Spinal cord (tissue), 10 donors: ENCODE data around the gene GBE1. TPM values are rescaled to one million over a fixed set of nuclear protein-coding genes. Genes with fewer than 3 reads are reported as not detected.
"Not testable (repeated sequence)": the region's sequence is repeated elsewhere in the genome, so short reads cannot be mapped to it uniquely, and the experiment has no call there.

Source experiments
- DNase-seq, 6 donors: peaks; one replicate each; pipeline versions ENCODE4 v3.0.0 to v3.0.0-alpha.2; 2013 to 2015; ENCODE audit warnings: low spot score in 6 of 6, low read depth in 4 of 6
- H3K27ac ChIP-seq: one replicate; pipeline ENCODE4 v1.5.1; 2013; ENCODE audit warnings: low read depth, low read length, control low read depth
- H3K27me3 ChIP-seq: one replicate; pipeline ENCODE4 v1.6.1; 2013; ENCODE audit warnings: low read length; ENCODE audit not compliant: control insufficient read depth, insufficient read depth
- H3K36me3 ChIP-seq: one replicate; pipeline ENCODE4 v1.6.1; 2013; ENCODE audit warnings: low read length; ENCODE audit not compliant: control insufficient read depth, insufficient read depth
- H3K4me1 ChIP-seq: one replicate; pipeline ENCODE4 v1.6.1; 2013; ENCODE audit warnings: low read length; ENCODE audit not compliant: control insufficient read depth, insufficient read depth
- H3K4me3 ChIP-seq: one replicate; pipeline ENCODE4 v1.5.1; 2013; ENCODE audit warnings: low read depth, low read length, control low read depth
- H3K9me3 ChIP-seq: one replicate; pipeline ENCODE4 v1.6.1; 2013; ENCODE audit warnings: low read length; ENCODE audit not compliant: control insufficient read depth, insufficient read depth
- WGBS: methylation state at CpG from one replicate; pipeline ENCODE4 v1.1.5; 2013; ENCODE audit warnings: missing lambda C conversion rate; ENCODE audit not compliant: insufficient coverage; 5-methylcytosine and 5-hydroxymethylcytosine counted together
- polyA plus RNA-seq, 2 donors: library from polyadenylated mRNA; unstranded; fragments of 120-200 nt; gene quantifications; one replicate each; pipeline ENCODE4 v1.2.1, GENCODE V29; 2013; ENCODE audit not compliant: insufficient read length in 2 of 2
- total RNA-seq, 2 donors: library from RNA; depleted of rRNA in 1 of 2; stranded (reverse); fragments of 120-200 nt in 1 of 2; fragments of >200 nt in 1 of 2; gene quantifications; one replicate each; pipeline versions ENCODE4 v1.2.3 to v1.2.4, GENCODE V29; 2013 to 2014
- donor health status: healthy.

Gene GBE1
- total and polyA plus RNA-seq, 4 donors = 14.0 to 29.7 (median 19.1) TPM

DNA sequence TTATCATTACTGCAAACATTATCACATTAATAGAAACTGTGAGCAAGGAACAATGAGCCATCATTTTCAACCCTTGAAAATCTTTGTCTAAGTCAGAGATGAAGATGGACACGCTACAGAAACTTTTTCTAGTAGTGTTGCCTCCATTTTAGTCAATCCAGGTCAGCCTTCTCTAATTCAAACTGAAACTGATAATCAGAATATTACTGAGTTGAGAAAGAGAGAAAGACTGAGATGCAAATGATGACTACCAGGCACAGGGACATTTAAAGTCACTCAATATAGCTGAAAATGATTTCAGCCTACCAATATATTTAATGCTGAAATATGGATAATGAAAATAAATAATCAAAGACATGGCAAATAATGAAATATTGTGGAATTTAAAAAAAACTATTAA lies 261.4 kb downstream of the GBE1 start:
- no peak for DNase-seq
- Histone ChIP-seq H3K36me3 (no peaks in the 10 kb centered on the region), H3K4me3 (no peak overlapping the region), H3K4me1 (no peaks in the 10 kb centered on the region), H3K9me3 (no peaks in the 10 kb centered on the region), H3K27ac (no peak overlapping the region), H3K27me3 (no peaks in the 10 kb centered on the region)
- WGBS = no CpG with 5 or more reads among the region's 1 CpG

DNA sequence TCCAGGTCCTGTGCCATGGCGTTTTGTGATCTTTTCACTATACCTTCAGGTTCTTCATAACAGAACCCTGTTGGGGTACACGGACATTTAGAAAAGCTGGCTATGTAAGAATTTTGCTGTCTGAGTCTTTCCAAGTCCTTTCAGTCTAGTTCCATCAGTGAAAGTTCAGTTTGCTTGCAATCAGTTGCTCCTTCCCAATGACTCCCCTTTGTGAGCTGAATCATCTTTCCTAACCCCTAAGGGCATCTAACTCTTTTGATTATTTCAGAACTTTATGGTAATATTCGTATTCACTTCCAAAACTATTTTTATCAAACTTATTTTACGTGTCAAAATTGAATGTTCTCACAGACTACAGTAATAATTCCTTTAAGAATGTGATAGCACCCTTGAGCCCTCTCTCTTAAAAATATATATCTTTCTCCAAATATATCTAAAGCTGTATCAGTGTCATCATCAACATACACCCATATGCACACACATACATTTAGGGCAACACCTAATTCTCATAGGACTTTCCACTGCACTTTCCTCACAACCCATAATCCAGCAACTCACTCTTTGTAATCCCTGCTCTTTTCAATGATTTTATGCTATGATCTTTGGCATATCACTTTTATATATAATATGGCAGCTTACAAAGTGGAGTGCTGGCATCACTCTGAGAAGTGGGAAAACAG lies 263.7 kb downstream of the GBE1 start:
- Histone ChIP-seq H3K4me3 (no peak overlapping the region), H3K36me3 (no peaks in the 10 kb centered on the region), H3K4me1 (no peaks in the 10 kb centered on the region), H3K9me3 (no peaks in the 10 kb centered on the region), H3K27me3 (no peaks in the 10 kb centered on the region), H3K27ac (no peak overlapping the region)
- DNase-seq = no peak
- WGBS = 94% methylated on average over 2 of the region's 4 CpGs

DNA sequence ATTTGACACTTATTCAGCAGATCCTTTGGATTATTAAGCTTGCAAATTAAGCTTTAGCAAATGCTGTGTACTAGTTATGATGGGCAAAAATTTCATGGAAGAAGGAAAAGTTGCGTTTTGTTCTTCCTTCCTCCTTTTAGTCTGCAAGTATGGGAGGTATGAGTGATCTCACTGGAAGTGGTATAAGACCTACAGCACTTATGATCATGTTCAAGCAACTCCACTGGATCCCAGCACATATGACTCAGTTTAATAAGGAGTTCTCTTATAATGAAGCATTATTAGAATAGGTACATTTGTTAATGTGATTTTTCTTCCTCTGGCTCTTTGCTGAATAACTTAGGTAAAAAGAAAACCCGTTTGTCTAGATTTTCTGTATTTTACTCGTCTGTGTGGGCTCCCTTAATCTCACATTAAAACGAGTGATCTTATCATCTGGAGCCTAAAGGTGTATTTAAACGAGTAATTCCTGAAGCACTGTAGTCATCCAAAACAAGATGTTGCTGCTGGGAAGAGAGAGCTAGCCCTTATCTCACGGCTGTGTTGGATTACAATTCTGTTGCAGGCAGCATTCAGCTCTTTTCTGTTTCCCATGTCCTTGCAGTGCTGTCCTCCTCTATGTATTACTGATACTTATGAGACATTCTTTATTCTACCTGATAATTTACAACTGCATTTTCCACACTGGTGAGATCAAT lies 264.9 kb downstream of the GBE1 start:
- no peak overlapping the region for H3K27ac ChIP-seq
- H3K27me3 ChIP-seq = no peaks in the 10 kb centered on the region
- no peak overlapping the region for H3K4me3 ChIP-seq
- H3K9me3 ChIP-seq = no peaks in the 10 kb centered on the region
- DNase-seq = no peak
- WGBS = 94% methylated on average over 3 of the region's 6 CpGs
- H3K36me3 ChIP-seq = no peaks in the 10 kb centered on the region
- H3K4me1 ChIP-seq = no peaks in the 10 kb centered on the region

DNA sequence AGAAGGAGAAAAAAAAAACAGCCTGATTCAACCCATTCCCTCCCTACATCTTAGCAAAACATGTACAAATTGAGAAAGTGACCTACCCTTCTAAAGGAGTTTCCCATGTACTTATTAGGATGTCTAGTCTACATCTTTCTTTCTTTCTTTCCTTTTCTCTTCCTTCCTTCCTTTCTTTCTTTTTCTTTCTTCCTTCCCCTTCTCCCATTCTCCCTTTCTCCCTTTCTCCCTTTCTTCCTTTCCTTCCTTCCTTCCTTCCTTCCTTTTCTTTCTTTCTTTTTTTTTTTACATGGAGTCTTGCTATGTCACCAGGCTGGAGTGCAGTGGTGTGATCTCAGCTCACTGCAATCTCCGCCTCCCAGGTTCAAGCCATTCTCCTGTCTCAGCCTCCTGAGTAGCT lies 269.0 kb downstream of the GBE1 start:
- not testable (repeated sequence) for H3K27me3 ChIP-seq, H3K4me3 ChIP-seq, H3K9me3 ChIP-seq, H3K4me1 ChIP-seq, DNase-seq, H3K27ac ChIP-seq, H3K36me3 ChIP-seq
- WGBS = no CpG with 5 or more reads among the region's 1 CpG

DNA sequence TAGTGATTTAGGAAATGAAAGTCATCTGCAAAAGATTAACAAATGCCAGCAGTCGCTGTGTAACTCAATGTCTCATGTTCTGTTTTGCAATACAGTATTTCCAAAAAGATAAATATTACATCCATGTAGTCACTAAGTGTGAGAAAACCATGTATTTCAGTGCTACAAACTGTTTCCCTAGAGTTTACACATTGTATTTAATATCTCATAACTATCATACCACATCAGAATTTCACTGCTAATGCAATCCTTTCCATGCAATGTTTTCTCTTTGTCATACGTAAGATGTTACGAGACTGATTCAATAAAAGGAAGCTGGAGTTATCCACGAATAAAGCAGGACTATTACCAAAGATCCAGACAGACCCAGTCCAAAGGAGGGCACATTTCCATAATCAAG lies 269.4 kb downstream of the GBE1 start:
- no peak for DNase-seq
- Histone ChIP-seq H3K36me3 (no peaks in the 10 kb centered on the region), H3K4me1 (no peaks in the 10 kb centered on the region), H3K9me3 (no peaks in the 10 kb centered on the region), H3K27me3 (no peaks in the 10 kb centered on the region), H3K4me3 (no peak overlapping the region), H3K27ac (no peak overlapping the region)
- WGBS = no CpG with 5 or more reads among the region's 4 CpGs

DNA sequence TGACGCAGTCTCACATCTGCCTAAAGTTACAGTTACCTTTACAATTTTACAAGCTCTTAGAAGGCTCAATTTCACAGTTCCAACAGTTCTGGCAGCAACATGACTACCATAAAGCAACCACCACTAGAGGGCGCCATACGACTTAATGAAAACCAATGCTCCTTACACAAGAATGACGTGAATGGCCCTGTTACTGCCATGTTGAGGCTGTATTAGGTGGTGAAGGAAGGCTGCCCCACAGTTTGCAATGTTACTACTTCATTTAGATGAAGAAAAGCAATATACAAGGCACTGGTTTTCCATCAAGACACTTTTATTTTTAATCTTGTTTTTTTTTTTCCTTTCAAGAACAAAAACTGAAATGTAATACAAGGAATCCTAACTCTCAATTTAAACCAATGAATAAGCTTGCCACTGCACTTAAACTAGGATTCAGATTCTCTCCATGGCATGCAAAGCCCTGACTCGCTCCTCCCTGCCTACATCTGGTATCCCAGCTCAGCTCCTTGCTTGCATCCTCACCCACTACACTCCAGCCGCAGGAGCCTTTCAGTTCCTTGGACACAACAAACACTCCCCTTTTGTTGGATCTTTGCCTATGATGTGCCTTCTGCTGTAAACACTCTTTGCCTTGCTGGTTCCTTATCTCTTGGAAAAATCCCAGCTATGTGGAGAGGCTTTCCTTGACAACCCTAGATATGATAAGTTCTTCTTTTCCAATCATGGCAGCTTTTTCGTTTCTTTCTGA lies 270.7 kb downstream of the GBE1 start:
- Histone ChIP-seq H3K27ac (no peak overlapping the region), H3K36me3 (no peaks in the 10 kb centered on the region), H3K4me1 (no peaks in the 10 kb centered on the region), H3K9me3 (no peaks in the 10 kb centered on the region), H3K4me3 (no peak overlapping the region), H3K27me3 (no peaks in the 10 kb centered on the region)
- DNase-seq = peak; percentile 28 to 93 (median 64)
- WGBS = 83% methylated on average over 3 of the region's 7 CpGs

DNA sequence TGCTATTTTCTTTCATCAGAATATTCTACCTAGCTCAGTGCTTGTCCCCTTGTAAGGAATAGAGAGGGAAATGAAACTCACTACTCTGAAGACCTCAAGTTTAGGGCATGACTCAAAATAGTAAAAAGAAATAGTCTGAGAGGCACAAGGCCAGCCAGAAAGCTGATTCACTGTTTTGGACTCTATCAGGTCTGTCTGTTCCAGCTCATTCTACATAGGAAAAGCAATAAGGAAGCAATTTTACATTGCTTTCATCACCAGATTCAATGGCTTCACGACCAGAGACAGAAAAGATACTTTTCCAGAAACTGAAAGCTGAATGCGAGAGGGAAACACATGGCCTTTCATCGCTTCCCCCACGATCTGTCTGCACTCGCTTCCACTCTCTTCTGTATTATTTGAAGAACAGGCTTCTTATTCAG lies 276.0 kb downstream of the GBE1 start:
- H3K9me3 ChIP-seq = no peaks in the 10 kb centered on the region
- H3K27me3 ChIP-seq = no peaks in the 10 kb centered on the region
- H3K36me3 ChIP-seq = no peaks in the 10 kb centered on the region
- H3K27ac ChIP-seq = no peak overlapping the region
- DNase-seq = peak in 1 of 6 donors; percentile 22
- 67% methylated on average over 4 of the region's 5 CpGs for WGBS
- no peaks in the 10 kb centered on the region for H3K4me1 ChIP-seq
- H3K4me3 ChIP-seq = no peak overlapping the region

DNA sequence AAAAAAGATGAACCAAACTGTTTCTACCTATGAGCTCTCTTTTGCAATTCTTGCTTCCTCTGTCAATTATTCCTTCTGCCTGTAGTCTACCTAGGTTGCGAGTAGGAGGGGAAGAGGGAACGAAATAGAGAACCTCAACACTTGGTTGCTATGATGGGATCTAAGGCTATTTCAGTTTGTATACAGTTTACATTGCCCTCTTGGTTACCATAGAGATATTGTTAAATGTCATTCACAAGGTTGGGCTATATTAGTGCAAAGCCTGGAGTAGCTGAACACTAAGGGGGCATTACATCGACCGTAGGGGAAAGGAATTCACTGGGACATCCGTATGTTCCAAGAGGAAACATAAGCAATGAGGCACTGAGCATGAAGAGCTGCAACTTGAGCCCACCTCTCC lies 276.9 kb downstream of the GBE1 start:
- no peak for DNase-seq
- 80% methylated on average over 2 of the region's 5 CpGs for WGBS

DNA sequence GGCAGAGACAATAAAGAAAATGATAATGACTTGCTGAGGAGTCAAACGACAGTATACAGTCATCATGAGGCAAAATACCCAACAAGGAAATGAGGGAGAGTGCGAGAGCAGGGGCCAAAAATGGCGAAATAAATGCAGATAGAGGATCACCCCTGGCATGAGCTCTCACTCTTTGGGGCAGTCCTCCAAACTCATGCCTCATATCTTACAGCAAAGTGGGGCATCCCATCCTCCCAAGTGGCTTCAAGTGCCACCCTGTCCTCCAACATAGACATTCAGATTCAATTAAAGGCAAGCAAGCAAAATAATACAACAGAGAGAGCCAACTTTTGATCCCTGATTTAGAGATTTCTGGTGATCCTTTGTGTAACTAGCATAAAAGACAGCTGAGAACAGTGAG lies 278.4 kb downstream of the GBE1 start:
- Histone ChIP-seq H3K4me3 (no peak overlapping the region), H3K36me3 (no peaks in the 10 kb centered on the region), H3K27ac (no peak overlapping the region), H3K9me3 (no peaks in the 10 kb centered on the region), H3K4me1 (no peaks in the 10 kb centered on the region), H3K27me3 (no peaks in the 10 kb centered on the region)
- DNase-seq = no peak
- 94% methylated on average over 2 of the region's 3 CpGs for WGBS

More for the DNA sequence above, 276.9 kb downstream of the GBE1 start:
- Histone ChIP-seq H3K27me3 (no peaks in the 10 kb centered on the region), H3K4me3 (no peak overlapping the region), H3K4me1 (no peaks in the 10 kb centered on the region), H3K9me3 (no peaks in the 10 kb centered on the region), H3K36me3 (no peaks in the 10 kb centered on the region), H3K27ac (no peak overlapping the region)
